Adipose tissue (tissue), 3 donors: Measurements from ENCODE around the gene APLP2. TPM values are rescaled to one million over a fixed set of nuclear protein-coding genes. Genes with fewer than 3 reads are reported as not detected.
"Not testable (repeated sequence)": the region's sequence is repeated elsewhere in the genome, so short reads cannot be mapped to it uniquely, and the experiment has no call there.

ENCODE experiments used
- H3K27ac ChIP-seq: one replicate; pipeline ENCODE4 v1.5.1; 2013; ENCODE audit warnings: low read depth, low read length
- WGBS, 3 donors: extraction: QIAGEN DNeasy Blood & Tissue Kit; methylation state at CpG; one replicate each; pipeline ENCODE4 v1.1.7; 2013; 5-methylcytosine and 5-hydroxymethylcytosine counted together
- polyA plus RNA-seq, 3 donors: library from polyadenylated mRNA; stranded (reverse); fragments of 200-250 nt; gene quantifications; one replicate each; pipeline ENCODE4 v1.2.3, GENCODE V29; 2013
- donor health status: healthy with polysubstance abuse.
- donor health status: Bipolar disorder and iron deficiency.
- donor health status: healthy.

APLP2 gene
- 100 to 1,000 TPM in 2 of 3 donors, 10 to 100 TPM in 1; 80.0 to 251 (median 120) TPM for polyA plus RNA-seq

- 1% methylated on average over 50 to 51 of the region's 51 CpGs for WGBS, 3 donors
- peak within 1 kb of the TSS; percentile 94 for H3K27ac ChIP-seq
These were observed at the start of gene APLP2 for GRCh38 chr11:130069659-130070108. TSS of gene APLP2 (plus strand) at chr11:130069894. CDS start at chr11:130069978, 84 bp downstream.

- 74 to 88% (median 79%) methylated on average over 4 of the region's 4 CpGs for WGBS, 3 donors
These were observed 49.4 kb upstream of the APLP2 start for GRCh38 chr11:130020323-130020722.

GRCh38 chr11:130021606-130022005 is 48.1 kb upstream of the APLP2 start:
- 97 to 98% (median 98%) methylated on average over 31 to 38 of the region's 38 CpGs for WGBS, 3 donors
- not testable (repeated sequence) for H3K27ac ChIP-seq

More at GRCh38 chr11:130020323-130020722, 49.4 kb upstream of the APLP2 start:
- no peak overlapping the region for H3K27ac ChIP-seq

GRCh38 chr11:130022799-130023198 is 46.9 kb upstream of the APLP2 start:
- H3K27ac ChIP-seq = no peak overlapping the region
- WGBS, 3 donors = 95 to 100% (median 96%) methylated on average over 2 of the region's 2 CpGs

GRCh38 chr11:130023204-130023603 is 46.5 kb upstream of the APLP2 start:
- WGBS, 3 donors = 44 to 63% (median 57%) methylated on average over 2 of the region's 2 CpGs
- H3K27ac ChIP-seq = no peak overlapping the region

- no peak overlapping the region for H3K27ac ChIP-seq
- 49 to 89% (median 68%) methylated on average over 1 of the region's 1 CpG for WGBS, 3 donors
These were observed 45.3 kb upstream of the APLP2 start for GRCh38 chr11:130024361-130024760.

- no peak overlapping the region for H3K27ac ChIP-seq
These were observed 44.3 kb upstream of the APLP2 start for GRCh38 chr11:130025371-130025770.

GRCh38 chr11:130029137-130029536 is 40.6 kb upstream of the APLP2 start:
- no peak overlapping the region for H3K27ac ChIP-seq
- 70 to 77% (median 71%) methylated on average over 3 of the region's 3 CpGs for WGBS, 3 donors

More at GRCh38 chr11:130025371-130025770, 44.3 kb upstream of the APLP2 start:
- 72 to 89% (median 88%) methylated on average over 1 of the region's 1 CpG for WGBS, 3 donors

GRCh38 chr11:130031056-130031455 is 38.6 kb upstream of the APLP2 start:
- WGBS, 3 donors = 86 to 91% (median 88%) methylated on average over 1 of the region's 1 CpG
- H3K27ac ChIP-seq = no peak overlapping the region

GRCh38 chr11:130031945-130032344 is 37.7 kb upstream of the APLP2 start:
- WGBS, 3 donors = 77 to 91% (median 87%) methylated on average over 2 of the region's 2 CpGs
- H3K27ac ChIP-seq = no peak overlapping the region

GRCh38 chr11:130032931-130033330 is 36.8 kb upstream of the APLP2 start:
- 83 to 90% (median 90%) methylated on average over 44 of the region's 44 CpGs for WGBS, 3 donors
- no peak overlapping the region for H3K27ac ChIP-seq

GRCh38 chr11:130034236-130034635 is 35.5 kb upstream of the APLP2 start:
- H3K27ac ChIP-seq = no peak overlapping the region

- 70 to 76% (median 76%) methylated on average over 3 of the region's 3 CpGs for WGBS, 3 donors
- no peak overlapping the region for H3K27ac ChIP-seq
These were observed 32.6 kb upstream of the APLP2 start for GRCh38 chr11:130037058-130037457.

GRCh38 chr11:130037881-130038585 is 31.7 kb upstream of the APLP2 start:
- 46 to 76% (median 69%) methylated on average over 7 of the region's 7 CpGs for WGBS, 3 donors
- no peak overlapping the region for H3K27ac ChIP-seq

GRCh38 chr11:130040281-130040940 is 29.3 kb upstream of the APLP2 start:
- no peak overlapping the region for H3K27ac ChIP-seq
- WGBS, 3 donors = 89 to 94% (median 93%) methylated on average over 49 of the region's 49 CpGs

- no peak overlapping the region for H3K27ac ChIP-seq
- WGBS, 3 donors = 70 to 82% (median 79%) methylated on average over 16 of the region's 16 CpGs
These were observed 27.6 kb upstream of the APLP2 start for GRCh38 chr11:130042093-130042591.

- H3K27ac ChIP-seq = no peak overlapping the region
- 38 to 60% (median 42%) methylated on average over 5 of the region's 5 CpGs for WGBS, 3 donors
These were observed 26.1 kb upstream of the APLP2 start for GRCh38 chr11:130043575-130043974.

GRCh38 chr11:130047141-130047540 is 22.6 kb upstream of the APLP2 start:
- 67 to 86% (median 70%) methylated on average over 1 of the region's 1 CpG for WGBS, 3 donors
- H3K27ac ChIP-seq = no peak overlapping the region

- WGBS, 3 donors = 60 to 83% (median 74%) methylated on average over 1 of the region's 1 CpG
- no peak overlapping the region for H3K27ac ChIP-seq
These were observed 20.3 kb upstream of the APLP2 start for GRCh38 chr11:130049328-130049771.
